Mucosa of stomach (tissue), 1 donor: ENCODE results near the gene SMIM45.

Experiments used
- H3K27me3 ChIP-seq: one replicate; pipeline ENCODE4 v1.7.0; 2013; ENCODE audit warnings: mild to moderate bottlenecking, low read length; ENCODE audit not compliant: control insufficient read depth, insufficient read depth
- H3K36me3 ChIP-seq: one replicate; pipeline ENCODE4 v1.7.0; 2013; ENCODE audit warnings: low read length; ENCODE audit not compliant: control insufficient read depth, insufficient read depth
- H3K4me1 ChIP-seq: one replicate; pipeline ENCODE4 v1.7.0; 2013; ENCODE audit warnings: mild to moderate bottlenecking, low read length; ENCODE audit not compliant: control insufficient read depth, insufficient read depth
- H3K4me3 ChIP-seq: one replicate; pipeline ENCODE4 v1.7.0; 2013; ENCODE audit warnings: low read length
- H3K9ac ChIP-seq: one replicate; pipeline ENCODE4 v1.7.0; 2013; ENCODE audit warnings: mild to moderate bottlenecking, low read length, moderate library complexity
- H3K9me3 ChIP-seq: one replicate; pipeline ENCODE4 v1.7.0; 2013; ENCODE audit warnings: mild to moderate bottlenecking, low read length, moderate library complexity; ENCODE audit not compliant: control insufficient read depth
- donor health status: Pancreatic carcinoma.

The SMIM45 gene

GRCh38 chr22:41951898-41952474, at the start of gene SMIM45:
SMIM45 (plus strand) TSS chr22:41952150.
- no peaks in the 10 kb centered on the region for H3K36me3 ChIP-seq
- no peaks in the 10 kb centered on the region for H3K27me3 ChIP-seq
- H3K4me1 ChIP-seq, result peaks cover 7% of the 10 kb centered on the region
- H3K9ac ChIP-seq, result no peak within 1 kb of the TSS
- no peak within 1 kb of the TSS for H3K4me3 ChIP-seq
- H3K9me3 ChIP-seq, result no peaks in the 10 kb centered on the region

- Histone ChIP-seq H3K4me3 (no peak overlapping the region), H3K36me3 (peaks cover 33% of the 10 kb centered on the region), H3K9ac (no peak overlapping the region), H3K9me3 (no peaks in the 10 kb centered on the region), H3K4me1 (peaks cover 11% of the 10 kb centered on the region), H3K27me3 (no peaks in the 10 kb centered on the region)
Observed at GRCh38 chr22:41902932-41903421, 49.0 kb upstream of the SMIM45 start.

GRCh38 chr22:41904450-41905410, 47.2 kb upstream of the SMIM45 start:
- Histone ChIP-seq H3K4me3 (no peak overlapping the region), H3K27me3 (peaks cover 14% of the 10 kb centered on the region), H3K36me3 (peaks cover 30% of the 10 kb centered on the region)

GRCh38 chr22:41905411-41906202, 46.3 kb upstream of the SMIM45 start:
- Histone ChIP-seq H3K4me1 (peaks cover 19% of the 10 kb centered on the region), H3K9ac (no peak overlapping the region), H3K9me3 (no peaks in the 10 kb centered on the region), H3K36me3 (peaks cover 21% of the 10 kb centered on the region), H3K27me3 (peaks cover 23% of the 10 kb centered on the region), H3K4me3 (no peak overlapping the region)

More at GRCh38 chr22:41904450-41905410, 47.2 kb upstream of the SMIM45 start:
- no peaks in the 10 kb centered on the region for H3K9me3 ChIP-seq
- peaks cover 11% of the 10 kb centered on the region for H3K4me1 ChIP-seq
- no peak overlapping the region for H3K9ac ChIP-seq

GRCh38 chr22:41906822-41907221, 45.1 kb upstream of the SMIM45 start:
- peaks cover 19% of the 10 kb centered on the region for H3K36me3 ChIP-seq

GRCh38 chr22:41907436-41908401, 44.2 kb upstream of the SMIM45 start:
- Histone ChIP-seq H3K4me1 (peaks cover 21% of the 10 kb centered on the region), H3K36me3 (peaks cover 19% of the 10 kb centered on the region), H3K9ac (no peak overlapping the region), H3K9me3 (no peaks in the 10 kb centered on the region), H3K4me3 (no peak overlapping the region), H3K27me3 (peaks cover 44% of the 10 kb centered on the region)

More at GRCh38 chr22:41906822-41907221, 45.1 kb upstream of the SMIM45 start:
- no peak overlapping the region for H3K9ac ChIP-seq
- H3K4me1 ChIP-seq, result peaks cover 25% of the 10 kb centered on the region
- no peaks in the 10 kb centered on the region for H3K9me3 ChIP-seq
- peaks cover 35% of the 10 kb centered on the region for H3K27me3 ChIP-seq
- H3K4me3 ChIP-seq, result no peak overlapping the region

- peaks cover 17% of the 10 kb centered on the region for H3K4me1 ChIP-seq
- peaks cover 53% of the 10 kb centered on the region for H3K27me3 ChIP-seq
Observed at GRCh38 chr22:41908411-41909309, 43.3 kb upstream of the SMIM45 start.

GRCh38 chr22:41909310-41910049, 42.5 kb upstream of the SMIM45 start:
- Histone ChIP-seq H3K9me3 (no peaks in the 10 kb centered on the region), H3K4me1 (peaks cover 17% of the 10 kb centered on the region), H3K27me3 (peaks cover 59% of the 10 kb centered on the region), H3K9ac (no peak overlapping the region), H3K36me3 (peaks cover 13% of the 10 kb centered on the region), H3K4me3 (no peak overlapping the region)

More at GRCh38 chr22:41908411-41909309, 43.3 kb upstream of the SMIM45 start:
- Histone ChIP-seq H3K9ac (no peak overlapping the region), H3K9me3 (no peaks in the 10 kb centered on the region), H3K4me3 (no peak overlapping the region), H3K36me3 (peaks cover 19% of the 10 kb centered on the region)

- H3K36me3 ChIP-seq, result peaks cover 5% of the 10 kb centered on the region
- H3K9ac ChIP-seq, result no peak overlapping the region
- no peak overlapping the region for H3K4me3 ChIP-seq
- H3K4me1 ChIP-seq, result peaks cover 20% of the 10 kb centered on the region
- peaks cover 67% of the 10 kb centered on the region for H3K27me3 ChIP-seq
- no peaks in the 10 kb centered on the region for H3K9me3 ChIP-seq
Observed at GRCh38 chr22:41910050-41911000, 41.6 kb upstream of the SMIM45 start.
